NCI-H526 treated with DMSO at 0.1 percent for 48 hours (cell line): ENCODE measurements around the gene TMEM61.

Experiments used
- DNase-seq: peaks from one replicate; lab custom pipeline; 2025; lab: John Stamatoyannopoulos, UW

The TMEM61 gene

GRCh38 chr1:54985556-54985955 lies 5.1 kb downstream of the TMEM61 start:
- DNase-seq: no peak

- no peak for DNase-seq
Measured at GRCh38 chr1:54986025-54986424, 5.6 kb downstream of the TMEM61 start.

GRCh38 chr1:54986533-54986932 lies 6.1 kb downstream of the TMEM61 start:
- no peak for DNase-seq

GRCh38 chr1:54987427-54987826 lies 7.0 kb downstream of the TMEM61 start:
- peak; percentile 77 for DNase-seq

GRCh38 chr1:54987919-54988705 lies 7.7 kb downstream of the TMEM61 start:
- peak; percentile 80 for DNase-seq

- DNase-seq: no peak
Measured at GRCh38 chr1:54988975-54989374, 8.5 kb downstream of the TMEM61 start.

- DNase-seq: no peak
Measured at GRCh38 chr1:54989473-54989872, 9.0 kb downstream of the TMEM61 start.

GRCh38 chr1:54989968-54990810 lies 9.8 kb downstream of the TMEM61 start:
- no peak for DNase-seq

- DNase-seq: no peak
Measured at GRCh38 chr1:54990916-54991315, 10.5 kb downstream of the TMEM61 start.

- no peak for DNase-seq
Measured at GRCh38 chr1:54991939-54992338, 11.5 kb downstream of the TMEM61 start.

GRCh38 chr1:54993140-54993539 lies 12.7 kb downstream of the TMEM61 start:
- DNase-seq: no peak

GRCh38 chr1:54994355-54994990 lies 14.0 kb downstream of the TMEM61 start:
- no peak for DNase-seq

GRCh38 chr1:54995013-54995760 lies 14.8 kb downstream of the TMEM61 start:
- DNase-seq: no peak

GRCh38 chr1:54995835-54996234 lies 15.4 kb downstream of the TMEM61 start:
- no peak for DNase-seq

GRCh38 chr1:54996359-54996868 lies 16.0 kb downstream of the TMEM61 start:
- DNase-seq: peak; percentile 40

- no peak for DNase-seq
Measured at GRCh38 chr1:54996869-54997710, 16.7 kb downstream of the TMEM61 start.

GRCh38 chr1:54997711-54997986 lies 17.2 kb downstream of the TMEM61 start:
- no peak for DNase-seq

GRCh38 chr1:54998100-54998499 lies 17.7 kb downstream of the TMEM61 start:
- DNase-seq: no peak

- DNase-seq: peak; percentile 33
Measured at GRCh38 chr1:54998677-54999076, 18.2 kb downstream of the TMEM61 start, which contains the start of gene BSND. Gene BSND (plus strand): TSS chr1:54998933. CDS start chr1:54999187, 254 bp downstream.

GRCh38 chr1:55000110-55001085 lies 20.0 kb downstream of the TMEM61 start:
- no peak for DNase-seq
